B cell (primary cell): ENCODE measurements around the gene TBXA2R. TPM values are rescaled to one million over a fixed set of nuclear protein-coding genes. Genes with fewer than 3 reads are reported as not detected.

Experiments used
- ATAC-seq: fragments of 200-7000 bp; cut with Tn5 transposase; one replicate; pipeline ENCODE4 v1.10.0; 2021; ENCODE audit warnings: low read depth, mild to moderate bottlenecking, moderate number of reproducible peaks, moderate library complexity
- CTCF ChIA-PET: fragments of 350-600 bp; sonication (Branson Sonifier 250); formaldehyde crosslinking; loops from one replicate; lab custom pipeline; 2021; ENCODE audit warnings: antibody characterized with exemption, inconsistent platforms; lab: Charles Lee
- POLR2A ChIA-PET: fragments of 350-600 bp; sonication (Branson Sonifier 250); formaldehyde crosslinking; loops from one replicate; lab custom pipeline; 2021; ENCODE audit warnings: antibody characterized with exemption; lab: Charles Lee
- DNase-seq: peaks from one replicate; pipeline ENCODE4 v3.0.0; 2013
- H2AFZ ChIP-seq: 2 replicates; pipeline ENCODE4 v1.6.1; 2012; ENCODE audit warnings: mild to moderate bottlenecking, low read depth, low read length; ENCODE audit not compliant: insufficient read depth, poor library complexity, severe bottlenecking
- H3K27ac ChIP-seq, 2 donors: 1 replicate in 1 of 2; 2 replicates in 1 of 2; pipeline ENCODE4 v1.5.1; 2012 to 2013; ENCODE audit warnings: low read length in 2 of 2, mild to moderate bottlenecking in 2 of 2, moderate library complexity in 1 of 2
- H3K27me3 ChIP-seq, 4 experiments: fragments of 200-600 bp in 1 of 4; sonication (generic) in 1 of 4; replicated peaks in 1 of 4; 1 replicate in 2 of 4; 2 replicates in 2 of 4; pipeline versions ENCODE4 v1.6.1 to v1.7.0; 2013 to 2016; ENCODE audit warnings: low read length in 3 of 4, mild to moderate bottlenecking in 2 of 4, mixed read lengths in 1 of 4, moderate library complexity in 1 of 4; ENCODE audit not compliant: insufficient read depth in 4 of 4, control insufficient read depth in 3 of 4; ENCODE audit errors: control extremely low read depth in 1 of 4
- H3K36me3 ChIP-seq, 2 experiments: replicated peaks in 1 of 2; 1 replicate in 1 of 2; 2 replicates in 1 of 2; pipeline versions ENCODE4 v1.6.1 to v1.7.1; 2013; ENCODE audit warnings: low read length in 1 of 2; ENCODE audit not compliant: insufficient read depth in 2 of 2, control insufficient read depth in 1 of 2; ENCODE audit errors: control extremely low read depth in 1 of 2, extremely low read depth in 1 of 2
- H3K4me1 ChIP-seq, 2 donors: fragments of 200-600 bp in 1 of 2; sonication (generic) in 1 of 2; 1 replicate in 1 of 2; 2 replicates in 1 of 2; pipeline versions ENCODE4 v1.5.1 to v1.6.1; 2013 to 2017; ENCODE audit warnings: low read length in 2 of 2; ENCODE audit not compliant: control insufficient read depth in 2 of 2, insufficient read depth in 2 of 2
- H3K4me2 ChIP-seq: replicated peaks from 2 replicates; pipeline ENCODE3; 2012; ENCODE audit warnings: mild to moderate bottlenecking, low read depth, low read length; ENCODE audit not compliant: poor library complexity, severe bottlenecking
- H3K4me3 ChIP-seq, 5 experiments: fragments of 200-600 bp in 1 of 5; sonication (generic) in 1 of 5; 1 replicate in 3 of 5; 2 replicates in 2 of 5; pipeline versions ENCODE4 v1.5.1 to v1.7.0; 2011 to 2016; ENCODE audit warnings: low read length in 4 of 5, mild to moderate bottlenecking in 4 of 5, low read depth in 2 of 5, control low read depth in 1 of 5, moderate library complexity in 1 of 5; ENCODE audit not compliant: insufficient read depth in 1 of 5; ENCODE audit errors: control extremely low read depth in 1 of 5, extremely low read depth in 1 of 5
- H3K79me2 ChIP-seq: fragments of 200-600 bp; sonication (generic); one replicate; pipeline ENCODE4 v1.6.0; 2016; ENCODE audit warnings: low read length; ENCODE audit not compliant: control insufficient read depth, insufficient read depth
- H3K9ac ChIP-seq: fragments of 200-600 bp; sonication (generic); 2 replicates; pipeline ENCODE4 v1.6.1; 2017; ENCODE audit warnings: mild to moderate bottlenecking, low read length, moderate library complexity
- H3K9me3 ChIP-seq, 3 donors: one replicate each; pipeline versions ENCODE4 v1.6.1 to v1.7.1; 2013; ENCODE audit warnings: low read length in 2 of 3; ENCODE audit not compliant: control insufficient read depth in 2 of 3, insufficient read depth in 1 of 3; ENCODE audit errors: control extremely low read depth in 1 of 3
- H4K20me1 ChIP-seq: 2 replicates; pipeline ENCODE4 v1.6.0; 2012; ENCODE audit warnings: mild to moderate bottlenecking, low read length; ENCODE audit not compliant: insufficient read depth, control insufficient read depth, poor library complexity, severe bottlenecking
- H3K27ac Mint-ChIP-seq: one replicate; pipeline ENCODE4 v1.8.0; 2021; ENCODE audit warnings: mixed read lengths
- H3K27me3 Mint-ChIP-seq: one replicate; pipeline ENCODE4 v1.8.0; 2021; ENCODE audit warnings: mixed read lengths
- H3K4me1 Mint-ChIP-seq: one replicate; pipeline ENCODE4 v1.8.0; 2021; ENCODE audit warnings: mixed read lengths
- H3K4me3 Mint-ChIP-seq: one replicate; pipeline ENCODE4 v1.8.0; 2021; ENCODE audit warnings: mixed read lengths
- H3K9me3 Mint-ChIP-seq: one replicate; pipeline ENCODE4 v1.8.0; 2022; ENCODE audit warnings: mixed read lengths; ENCODE audit not compliant: insufficient read depth
- EZH2 ChIP-seq: IDR thresholded peaks from 2 replicates; pipeline ENCODE4 v1.6.1; 2012; ENCODE audit warnings: borderline replicate concordance, low read depth, mild to moderate bottlenecking, moderate library complexity, low read length; ENCODE audit not compliant: insufficient read depth, poor library complexity, severe bottlenecking
- WGBS: methylation state at CpG from one replicate; pipeline ENCODE4 v1.1.5; 2013; ENCODE audit warnings: missing lambda C conversion rate; ENCODE audit not compliant: insufficient coverage; 5-methylcytosine and 5-hydroxymethylcytosine counted together
- intact Hi-C: fragments of 100-400 bp; cut with micrococcal nuclease; formaldehyde crosslinking; loops from one replicate; pipeline ENCODE4 v1.10.0; 2022
- polyA plus RNA-seq: library from polyadenylated mRNA; depleted of rRNA; stranded (reverse); fragments of >200 nt; gene quantifications from 2 replicates; pipeline ENCODE4 v1.2.3, GENCODE V29; 2012
- total RNA-seq, 2 donors: library from RNA; stranded (reverse); fragments of 120-200 nt in 1 of 2; gene quantifications; 1 replicate in 1 of 2; 2 replicates in 1 of 2; pipeline versions ENCODE4 v1.2.3 to v1.2.4, GENCODE V29; 2013 to 2022
- TF ChIP-seq, protein P1 (sequence below): fragments of 200-600 bp; IDR thresholded peaks from one replicate; pipeline ENCODE4 v1.8.0; 2022; ENCODE audit warnings: antibody characterized with exemption, mild to moderate bottlenecking

The TBXA2R gene
- total and polyA plus RNA-seq, 2 donors (not counting 1 experiment from before 2014, with no cell fraction given) = 3.9 to 7.9 TPM

- DNase-seq = no peak
- Histone ChIP-seq H3K79me2 (peaks cover 38% of the 10 kb centered on the region), H3K9ac (peak overlapping the region; percentile 87), H3K27me3 (no peaks in the 10 kb centered on the region), H4K20me1 (peaks cover 34% of the 10 kb centered on the region), H3K4me3 (peak overlapping the region in 3 of 5 experiments; percentile 29 to 76 (median 75)), H3K4me1 (peaks cover 17 to 21% of the 10 kb centered on the region in 2 donors), H2AFZ (peak overlapping the region; percentile 96), H3K9me3 (no peaks in the 10 kb centered on the region), H3K36me3 (peaks cover 0 to 5% of the 10 kb centered on the region in 2 experiments), H3K27ac (peak overlapping the region; percentile 96 to 98), H3K4me2 (peak overlapping the region; percentile 86)
- no CpG with 5 or more reads among the region's 7 CpGs for WGBS
- Mint-ChIP-seq H3K9me3 (no peaks in the 10 kb centered on the region), H3K4me1 (peaks cover 26% of the 10 kb centered on the region), H3K27me3 (no peaks in the 10 kb centered on the region), H3K4me3 (peak overlapping the region; percentile 96), H3K27ac (peak overlapping the region; percentile 100)
- CTCF ChIA-PET = interaction anchor here (0.8 to 1.4 kb wide), 3 partner anchors 38 to 80 kb away, joined by 3 read pairs; no protein-coding TSS in a partner anchor
- POLR2A ChIA-PET = interaction anchor here (0.5 to 0.6 kb wide), 2 partner anchors 12 to 363 kb away, joined by 5 read pairs; no protein-coding TSS in a partner anchor
- intact Hi-C loops = loop anchor here (1.0 to 2.0 kb wide), 5 partner anchors 55 to 136 kb away; partner anchors contain the start of genes DOHH, HMG20B and MFSD12
- TF ChIP-seq EZH2 = no peak
- TF ChIP-seq, protein P1, sequence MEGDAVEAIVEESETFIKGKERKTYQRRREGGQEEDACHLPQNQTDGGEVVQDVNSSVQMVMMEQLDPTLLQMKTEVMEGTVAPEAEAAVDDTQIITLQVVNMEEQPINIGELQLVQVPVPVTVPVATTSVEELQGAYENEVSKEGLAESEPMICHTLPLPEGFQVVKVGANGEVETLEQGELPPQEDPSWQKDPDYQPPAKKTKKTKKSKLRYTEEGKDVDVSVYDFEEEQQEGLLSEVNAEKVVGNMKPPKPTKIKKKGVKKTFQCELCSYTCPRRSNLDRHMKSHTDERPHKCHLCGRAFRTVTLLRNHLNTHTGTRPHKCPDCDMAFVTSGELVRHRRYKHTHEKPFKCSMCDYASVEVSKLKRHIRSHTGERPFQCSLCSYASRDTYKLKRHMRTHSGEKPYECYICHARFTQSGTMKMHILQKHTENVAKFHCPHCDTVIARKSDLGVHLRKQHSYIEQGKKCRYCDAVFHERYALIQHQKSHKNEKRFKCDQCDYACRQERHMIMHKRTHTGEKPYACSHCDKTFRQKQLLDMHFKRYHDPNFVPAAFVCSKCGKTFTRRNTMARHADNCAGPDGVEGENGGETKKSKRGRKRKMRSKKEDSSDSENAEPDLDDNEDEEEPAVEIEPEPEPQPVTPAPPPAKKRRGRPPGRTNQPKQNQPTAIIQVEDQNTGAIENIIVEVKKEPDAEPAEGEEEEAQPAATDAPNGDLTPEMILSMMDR = no peak
- ATAC-seq = no peak
Measured at GRCh38 chr19:3627351-3627723, 20.7 kb upstream of the TBXA2R start.
